NCI-H524 treated with DMSO at 0.1 percent for 48 hours (cell line): Measurements from ENCODE around the gene ARL6IP1.
"Not testable (repeated sequence)": the region's sequence is repeated elsewhere in the genome, so short reads cannot be mapped to it uniquely, and the experiment has no call there.

Source experiments
- DNase-seq: peaks from one replicate; lab custom pipeline; 2025; lab: John Stamatoyannopoulos, UW

ARL6IP1 gene

GRCh38 chr16:18759598-18760520 is 41.5 kb downstream of the ARL6IP1 start:
- not testable (repeated sequence) for DNase-seq

GRCh38 chr16:18757960-18758660 is 43.2 kb downstream of the ARL6IP1 start:
- not testable (repeated sequence) for DNase-seq

GRCh38 chr16:18756639-18757038 is 44.7 kb downstream of the ARL6IP1 start:
- DNase-seq: not testable (repeated sequence)

- DNase-seq: not testable (repeated sequence)
Measured at GRCh38 chr16:18742870-18743269, 58.5 kb downstream of the ARL6IP1 start.
